GM23338 (cell line): ENCODE data around the gene CFAP57. TPM values are rescaled to one million over a fixed set of nuclear protein-coding genes. Genes with fewer than 3 reads are reported as not detected.

ENCODE experiments used
- ATAC-seq: fragments of 200-7000 bp; cut with Tn5 transposase; 3 replicates; pipeline ENCODE4 v1.9.1; 2020
- DNase-seq: peaks from one replicate; pipeline ENCODE4 v3.0.0-alpha.2; 2015; ENCODE audit warnings: low spot score
- H2AFZ ChIP-seq: fragments of 200-600 bp; sonication (generic); 2 replicates; pipeline ENCODE4 v1.8.0; 2016; ENCODE audit warnings: antibody characterized with exemption, mild to moderate bottlenecking, moderate library complexity
- H3F3A ChIP-seq: fragments of 200-600 bp; sonication (generic); replicated peaks from 2 replicates; pipeline ENCODE4 v1.8.0; 2017; ENCODE audit warnings: antibody characterized with exemption, mixed run types, low read depth
- H3K27ac ChIP-seq: fragments of 200-600 bp; sonication (generic); 2 replicates; pipeline ENCODE4 v1.6.1; 2016; ENCODE audit warnings: low read depth
- H3K27me3 ChIP-seq: fragments of 200-600 bp; sonication (generic); 2 replicates; pipeline ENCODE4 v1.8.0; 2016; ENCODE audit warnings: mild to moderate bottlenecking, mixed run types, moderate library complexity; ENCODE audit not compliant: insufficient read depth
- H3K36me3 ChIP-seq: fragments of 200-600 bp; sonication (generic); 2 replicates; pipeline ENCODE4 v1.8.0; 2016; ENCODE audit warnings: mild to moderate bottlenecking; ENCODE audit not compliant: insufficient read depth
- H3K4me1 ChIP-seq: fragments of 200-600 bp; sonication (generic); 2 replicates; pipeline ENCODE4 v1.8.0; 2016; ENCODE audit warnings: mild to moderate bottlenecking, moderate library complexity; ENCODE audit not compliant: insufficient read depth
- H3K4me2 ChIP-seq: fragments of 200-600 bp; sonication (generic); 2 replicates; pipeline ENCODE4 v1.7.1; 2017; ENCODE audit warnings: mixed run types
- H3K4me3 ChIP-seq: fragments of 200-600 bp; sonication (generic); 2 replicates; pipeline ENCODE4 v1.6.1; 2016; ENCODE audit warnings: mixed run types
- H3K79me2 ChIP-seq: fragments of 200-600 bp; sonication (generic); replicated peaks from 2 replicates; pipeline ENCODE4 v1.8.0; 2017; ENCODE audit warnings: mild to moderate bottlenecking; ENCODE audit not compliant: insufficient read depth
- H3K9me2 ChIP-seq: fragments of 200-600 bp; sonication (generic); 2 replicates; pipeline ENCODE4 v1.8.0; 2017; ENCODE audit not compliant: insufficient read depth
- H4K20me1 ChIP-seq: fragments of 200-600 bp; sonication (generic); replicated peaks from 2 replicates; pipeline ENCODE4 v1.8.0; 2017; ENCODE audit warnings: mild to moderate bottlenecking; ENCODE audit not compliant: insufficient read depth
- H3K27ac Mint-ChIP-seq: 2 replicates; pipeline ENCODE4 v1.8.0; 2020; ENCODE audit warnings: inconsistent platforms, mild to moderate bottlenecking, moderate library complexity, mixed read lengths
- H3K27me3 Mint-ChIP-seq: 3 replicates; pipeline ENCODE4 v1.8.0; 2022; ENCODE audit warnings: low read depth, mild to moderate bottlenecking, moderate library complexity, mixed read lengths, inconsistent platforms; ENCODE audit not compliant: insufficient read depth, poor library complexity
- H3K36me3 Mint-ChIP-seq: 3 replicates; pipeline ENCODE4 v1.8.0; 2021; ENCODE audit warnings: low read depth, mild to moderate bottlenecking, inconsistent platforms, moderate library complexity, mixed read lengths
- H3K4me1 Mint-ChIP-seq: 3 replicates; pipeline ENCODE4 v1.8.0; 2020; ENCODE audit warnings: mild to moderate bottlenecking, inconsistent platforms, mixed read lengths
- H3K4me3 Mint-ChIP-seq: 3 replicates; pipeline ENCODE4 v1.8.0; 2021; ENCODE audit warnings: moderate library complexity, mild to moderate bottlenecking, inconsistent platforms, mixed read lengths
- H3K9me3 Mint-ChIP-seq: 3 replicates; pipeline ENCODE4 v1.8.0; 2020; ENCODE audit warnings: moderate library complexity, mild to moderate bottlenecking, inconsistent platforms, mixed read lengths
- CREB1 ChIP-seq: fragments of 250-450 bp; sonication (Bioruptor Pico); IDR thresholded peaks from 2 replicates; pipeline ENCODE4 v1.5.0; 2020; ENCODE audit warnings: low read depth, mild to moderate bottlenecking, moderate library complexity
- CTCF ChIP-seq, 2 experiments: fragments of 200-600 bp in 1 of 2; sonication (generic) in 1 of 2; conservative IDR thresholded peaks; 2 replicates each; pipeline versions ENCODE4 v1.5.1 to v1.6.1; 2016 to 2017; ENCODE audit warnings: antibody characterized with exemption in 2 of 2, low read depth in 2 of 2, mild to moderate bottlenecking in 2 of 2, moderate library complexity in 1 of 2
- EZH2phosphoT487 ChIP-seq: fragments of 200-600 bp; sonication (generic); IDR thresholded peaks from one replicate; pipeline ENCODE4 v1.8.1; 2018; ENCODE audit warnings: antibody characterized with exemption; ENCODE audit not compliant: unreplicated experiment
- NANOG ChIP-seq: IDR thresholded peaks from 2 replicates; pipeline ENCODE4 v1.6.1; 2016; ENCODE audit warnings: antibody characterized with exemption, borderline replicate concordance
- POLR2AphosphoS5 ChIP-seq: IDR thresholded peaks from 2 replicates; pipeline ENCODE4 v1.6.1; 2016; ENCODE audit warnings: antibody characterized with exemption, low read depth
- STAT1 ChIP-seq: IDR thresholded peaks from one replicate; pipeline ENCODE4 v1.6.1; 2016; ENCODE audit warnings: antibody characterized with exemption; ENCODE audit not compliant: unreplicated experiment
- polyA plus RNA-seq: library from polyadenylated mRNA; unstranded; fragments of >200 nt; fragmentation: Nextera tagmentation; extraction: Ambion mirVana; gene quantifications from 2 replicates; pipeline ENCODE4 v1.2.1, GENCODE V29; 2016
- total RNA-seq: library from RNA; depleted of rRNA; stranded (reverse); fragments of >200 nt; shearing (Covaris generic); gene quantifications from 2 replicates; pipeline ENCODE4 v1.2.3, GENCODE V29; 2014
- TF ChIP-seq, protein P1 (sequence below): fragments of 250-450 bp; sonication (Bioruptor Pico); IDR thresholded peaks from 2 replicates; pipeline ENCODE4 v1.5.0; 2020; ENCODE audit warnings: mild to moderate bottlenecking, moderate library complexity
- TF ChIP-seq, protein P2 (sequence below): IDR thresholded peaks from one replicate; pipeline ENCODE4 v1.6.1; 2018; ENCODE audit warnings: antibody characterized with exemption; ENCODE audit not compliant: unreplicated experiment

CFAP57 gene
- total and polyA plus RNA-seq, 2 experiments from 2014 or later, result 0.37 to 0.38 TPM

GRCh38 chr1:43184388-43184787, 12.3 kb downstream of the CFAP57 start (continued):
- TF ChIP-seq, protein P1, sequence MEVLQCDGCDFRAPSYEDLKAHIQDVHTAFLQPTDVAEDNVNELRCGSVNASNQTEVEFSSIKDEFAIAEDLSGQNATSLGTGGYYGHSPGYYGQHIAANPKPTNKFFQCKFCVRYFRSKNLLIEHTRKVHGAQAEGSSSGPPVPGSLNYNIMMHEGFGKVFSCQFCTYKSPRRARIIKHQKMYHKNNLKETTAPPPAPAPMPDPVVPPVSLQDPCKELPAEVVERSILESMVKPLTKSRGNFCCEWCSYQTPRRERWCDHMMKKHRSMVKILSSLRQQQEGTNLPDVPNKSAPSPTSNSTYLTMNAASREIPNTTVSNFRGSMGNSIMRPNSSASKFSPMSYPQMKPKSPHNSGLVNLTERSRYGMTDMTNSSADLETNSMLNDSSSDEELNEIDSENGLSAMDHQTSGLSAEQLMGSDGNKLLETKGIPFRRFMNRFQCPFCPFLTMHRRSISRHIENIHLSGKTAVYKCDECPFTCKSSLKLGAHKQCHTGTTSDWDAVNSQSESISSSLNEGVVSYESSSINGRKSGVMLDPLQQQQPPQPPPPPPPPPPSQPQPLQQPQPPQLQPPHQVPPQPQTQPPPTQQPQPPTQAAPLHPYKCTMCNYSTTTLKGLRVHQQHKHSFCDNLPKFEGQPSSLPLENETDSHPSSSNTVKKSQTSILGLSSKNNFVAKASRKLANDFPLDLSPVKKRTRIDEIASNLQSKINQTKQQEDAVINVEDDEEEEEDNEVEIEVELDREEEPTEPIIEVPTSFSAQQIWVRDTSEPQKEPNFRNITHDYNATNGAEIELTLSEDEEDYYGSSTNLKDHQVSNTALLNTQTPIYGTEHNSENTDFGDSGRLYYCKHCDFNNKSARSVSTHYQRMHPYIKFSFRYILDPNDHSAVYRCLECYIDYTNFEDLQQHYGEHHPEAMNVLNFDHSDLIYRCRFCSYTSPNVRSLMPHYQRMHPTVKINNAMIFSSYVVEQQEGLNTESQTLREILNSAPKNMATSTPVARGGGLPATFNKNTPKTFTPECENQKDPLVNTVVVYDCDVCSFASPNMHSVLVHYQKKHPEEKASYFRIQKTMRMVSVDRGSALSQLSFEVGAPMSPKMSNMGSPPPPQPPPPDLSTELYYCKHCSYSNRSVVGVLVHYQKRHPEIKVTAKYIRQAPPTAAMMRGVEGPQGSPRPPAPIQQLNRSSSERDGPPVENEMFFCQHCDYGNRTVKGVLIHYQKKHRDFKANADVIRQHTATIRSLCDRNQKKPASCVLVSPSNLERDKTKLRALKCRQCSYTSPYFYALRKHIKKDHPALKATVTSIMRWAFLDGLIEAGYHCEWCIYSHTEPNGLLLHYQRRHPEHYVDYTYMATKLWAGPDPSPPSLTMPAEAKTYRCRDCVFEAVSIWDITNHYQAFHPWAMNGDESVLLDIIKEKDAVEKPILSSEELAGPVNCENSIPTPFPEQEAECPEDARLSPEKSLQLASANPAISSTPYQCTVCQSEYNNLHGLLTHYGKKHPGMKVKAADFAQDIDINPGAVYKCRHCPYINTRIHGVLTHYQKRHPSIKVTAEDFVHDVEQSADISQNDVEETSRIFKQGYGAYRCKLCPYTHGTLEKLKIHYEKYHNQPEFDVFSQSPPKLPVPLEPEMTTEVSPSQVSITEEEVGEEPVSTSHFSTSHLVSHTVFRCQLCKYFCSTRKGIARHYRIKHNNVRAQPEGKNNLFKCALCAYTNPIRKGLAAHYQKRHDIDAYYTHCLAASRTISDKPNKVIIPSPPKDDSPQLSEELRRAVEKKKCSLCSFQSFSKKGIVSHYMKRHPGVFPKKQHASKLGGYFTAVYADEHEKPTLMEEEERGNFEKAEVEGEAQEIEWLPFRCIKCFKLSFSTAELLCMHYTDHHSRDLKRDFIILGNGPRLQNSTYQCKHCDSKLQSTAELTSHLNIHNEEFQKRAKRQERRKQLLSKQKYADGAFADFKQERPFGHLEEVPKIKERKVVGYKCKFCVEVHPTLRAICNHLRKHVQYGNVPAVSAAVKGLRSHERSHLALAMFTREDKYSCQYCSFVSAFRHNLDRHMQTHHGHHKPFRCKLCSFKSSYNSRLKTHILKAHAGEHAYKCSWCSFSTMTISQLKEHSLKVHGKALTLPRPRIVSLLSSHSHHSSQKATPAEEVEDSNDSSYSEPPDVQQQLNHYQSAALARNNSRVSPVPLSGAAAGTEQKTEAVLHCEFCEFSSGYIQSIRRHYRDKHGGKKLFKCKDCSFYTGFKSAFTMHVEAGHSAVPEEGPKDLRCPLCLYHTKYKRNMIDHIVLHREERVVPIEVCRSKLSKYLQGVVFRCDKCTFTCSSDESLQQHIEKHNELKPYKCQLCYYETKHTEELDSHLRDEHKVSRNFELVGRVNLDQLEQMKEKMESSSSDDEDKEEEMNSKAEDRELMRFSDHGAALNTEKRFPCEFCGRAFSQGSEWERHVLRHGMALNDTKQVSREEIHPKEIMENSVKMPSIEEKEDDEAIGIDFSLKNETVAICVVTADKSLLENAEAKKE (CRISPR knock-in tag), result no peak
- no peak for TF ChIP-seq EZH2phosphoT487
- TF ChIP-seq POLR2AphosphoS5, result no peak

DNA sequence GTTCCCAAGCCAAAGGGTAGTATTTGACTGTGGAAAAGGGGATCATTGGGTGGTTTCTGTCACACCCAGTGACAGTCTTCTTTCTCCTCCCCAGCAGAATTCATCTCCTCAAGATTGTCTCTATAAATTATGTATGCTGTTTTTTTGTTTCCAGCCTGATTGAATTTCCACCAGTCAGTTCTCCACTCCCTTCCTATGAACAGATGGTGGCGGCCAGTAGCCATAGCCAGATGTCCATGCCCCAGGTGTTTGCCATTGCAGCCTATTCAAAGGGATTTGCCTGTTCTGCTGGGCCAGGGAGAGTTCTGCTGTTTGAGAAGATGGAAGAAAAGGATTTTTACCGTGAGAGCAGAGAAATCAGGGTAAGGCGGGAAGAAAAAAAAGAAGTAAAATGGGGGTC, 12.9 kb downstream of the CFAP57 start:
- H3K9me2 ChIP-seq, result no peaks in the 10 kb centered on the region
- no peak for TF ChIP-seq NANOG
- no peak for TF ChIP-seq CREB1 (CRISPR knock-in tag)
- TF ChIP-seq CTCF (conservative IDR thresholded peaks at IDR 0.05; ENCODE audit: low read depth in 2 of 2), result peak in 1 of 2 experiments; percentile 25; a peak in 1 of 4 replicates
- TF ChIP-seq, protein P2, sequence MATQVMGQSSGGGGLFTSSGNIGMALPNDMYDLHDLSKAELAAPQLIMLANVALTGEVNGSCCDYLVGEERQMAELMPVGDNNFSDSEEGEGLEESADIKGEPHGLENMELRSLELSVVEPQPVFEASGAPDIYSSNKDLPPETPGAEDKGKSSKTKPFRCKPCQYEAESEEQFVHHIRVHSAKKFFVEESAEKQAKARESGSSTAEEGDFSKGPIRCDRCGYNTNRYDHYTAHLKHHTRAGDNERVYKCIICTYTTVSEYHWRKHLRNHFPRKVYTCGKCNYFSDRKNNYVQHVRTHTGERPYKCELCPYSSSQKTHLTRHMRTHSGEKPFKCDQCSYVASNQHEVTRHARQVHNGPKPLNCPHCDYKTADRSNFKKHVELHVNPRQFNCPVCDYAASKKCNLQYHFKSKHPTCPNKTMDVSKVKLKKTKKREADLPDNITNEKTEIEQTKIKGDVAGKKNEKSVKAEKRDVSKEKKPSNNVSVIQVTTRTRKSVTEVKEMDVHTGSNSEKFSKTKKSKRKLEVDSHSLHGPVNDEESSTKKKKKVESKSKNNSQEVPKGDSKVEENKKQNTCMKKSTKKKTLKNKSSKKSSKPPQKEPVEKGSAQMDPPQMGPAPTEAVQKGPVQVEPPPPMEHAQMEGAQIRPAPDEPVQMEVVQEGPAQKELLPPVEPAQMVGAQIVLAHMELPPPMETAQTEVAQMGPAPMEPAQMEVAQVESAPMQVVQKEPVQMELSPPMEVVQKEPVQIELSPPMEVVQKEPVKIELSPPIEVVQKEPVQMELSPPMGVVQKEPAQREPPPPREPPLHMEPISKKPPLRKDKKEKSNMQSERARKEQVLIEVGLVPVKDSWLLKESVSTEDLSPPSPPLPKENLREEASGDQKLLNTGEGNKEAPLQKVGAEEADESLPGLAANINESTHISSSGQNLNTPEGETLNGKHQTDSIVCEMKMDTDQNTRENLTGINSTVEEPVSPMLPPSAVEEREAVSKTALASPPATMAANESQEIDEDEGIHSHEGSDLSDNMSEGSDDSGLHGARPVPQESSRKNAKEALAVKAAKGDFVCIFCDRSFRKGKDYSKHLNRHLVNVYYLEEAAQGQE, result no peak
- no peak for TF ChIP-seq STAT1
- no peaks in the 10 kb centered on the region for H3K27me3 ChIP-seq
- no peaks in the 10 kb centered on the region for H3K36me3 Mint-ChIP-seq
- H4K20me1 ChIP-seq, result no peaks in the 10 kb centered on the region
- H3K79me2 ChIP-seq, result no peaks in the 10 kb centered on the region
- no peak overlapping the region for H3K27ac ChIP-seq
- no peak overlapping the region for H3K27ac Mint-ChIP-seq
- DNase-seq (no peak), ATAC-seq (no peak)
- H3K36me3 ChIP-seq, result no peaks in the 10 kb centered on the region
- H3K4me1 ChIP-seq, result no peaks in the 10 kb centered on the region
- H3K4me2 ChIP-seq, result no peak overlapping the region
- peak overlapping the region; percentile 89 for H2AFZ ChIP-seq
- no peaks in the 10 kb centered on the region for H3K4me1 Mint-ChIP-seq
- H3K4me3 Mint-ChIP-seq, result no peak overlapping the region
- H3F3A ChIP-seq, result no peaks in the 10 kb centered on the region
- H3K9me3 Mint-ChIP-seq, result no peaks in the 10 kb centered on the region
- no peak overlapping the region for H3K4me3 ChIP-seq
- peaks cover 5% of the 10 kb centered on the region for H3K27me3 Mint-ChIP-seq
